RWPE1 (cell line): Measurements from ENCODE around the gene TMEM219.
"Not testable (repeated sequence)": the region's sequence is repeated elsewhere in the genome, so short reads cannot be mapped to it uniquely, and the experiment has no call there.

Experiments
- CTCF ChIA-PET: fragments of 350-600 bp; sonication (Branson Sonifier 250); formaldehyde crosslinking; extraction: SDS; loops from one replicate; lab custom pipeline; 2021; lab: Yijun Ruan, JAX
- POLR2A ChIA-PET: fragments of 400-600 bp; formaldehyde crosslinking; extraction: SDS; loops from one replicate; lab custom pipeline; 2020; ENCODE audit warnings: antibody characterized with exemption; ENCODE audit not compliant: low non-redundant PET; lab: Yijun Ruan, JAX
- DNase-seq: peaks from one replicate; pipeline ENCODE4 v3.0.0; 2012; ENCODE audit warnings: low spot score
- H3K27ac ChIP-seq: fragments of 450-650 bp; 2 replicates; pipeline ENCODE4 v1.5.1; 2017
- CTCF ChIP-seq: fragments of 450-650 bp; conservative IDR thresholded peaks from 2 replicates; pipeline ENCODE4 v1.5.1; 2017; ENCODE audit warnings: low read depth, mild to moderate bottlenecking

The TMEM219 gene

GRCh38 chr16:30016555-30017276, 54.8 kb downstream of the TMEM219 start:
- ChIA-PET POLR2A (no interaction called here), CTCF (interaction anchor here (0.6 to 3.0 kb wide), 3 partner anchors 11 to 325 kb away, joined by 4 to 17 read pairs (median 5); partner anchors contain the start of gene TMEM219)
- H3K27ac ChIP-seq, result no peak overlapping the region
- no peak for DNase-seq
- no peak for TF ChIP-seq CTCF

- no peak for TF ChIP-seq CTCF
- no peak overlapping the region for H3K27ac ChIP-seq
- ChIA-PET CTCF (interaction anchor here (0.6 to 3.0 kb wide), 6 partner anchors 12 to 1541 kb away, joined by 3 to 17 read pairs (median 4); partner anchors contain the start of gene TMEM219), POLR2A (no interaction called here)
- DNase-seq, result no peak
Observed at GRCh38 chr16:30017277-30017656, 55.4 kb downstream of the TMEM219 start.

GRCh38 chr16:30017937-30018336, 56.1 kb downstream of the TMEM219 start:
- not testable (repeated sequence) for DNase-seq, H3K27ac ChIP-seq
- ChIA-PET POLR2A (interaction anchor here (0.6 kb wide), 1 partner anchor 48 kb away, joined by 5 read pairs; no protein-coding TSS in a partner anchor), CTCF (interaction anchor here (0.6 to 3.0 kb wide), 6 partner anchors 12 to 1541 kb away, joined by 3 to 17 read pairs (median 4); no protein-coding TSS in a partner anchor)

GRCh38 chr16:30018731-30019158, 56.9 kb downstream of the TMEM219 start:
- no peak overlapping the region for H3K27ac ChIP-seq
- ChIA-PET POLR2A (no interaction called here), CTCF (interaction anchor here (0.6 to 3.0 kb wide), 2 partner anchors 13 to 57 kb away, joined by 3 to 17 read pairs; no protein-coding TSS in a partner anchor)
- TF ChIP-seq CTCF, result no peak
- DNase-seq, result no peak
